Right atrium auricular region (tissue), 2 donors: Measurements from ENCODE around the gene SRSF2. TPM values are rescaled to one million over a fixed set of nuclear protein-coding genes. Genes with fewer than 3 reads are reported as not detected.
A peak's percentile ranks its signal among the peaks of the same experiment; 100 is the strongest.
"Not testable (repeated sequence)": the region's sequence is repeated elsewhere in the genome, so short reads cannot be mapped to it uniquely, and the experiment has no call there.

Experiments
- DNase-seq: peaks from one replicate; pipeline ENCODE4 v3.0.0-alpha.2; 2019; ENCODE audit warnings: low spot score
- H3K27ac ChIP-seq, 2 donors: fragments of 200-600 bp; sonication (generic); 1 replicate in 1 of 2; 2 replicates in 1 of 2; pipeline ENCODE4 v1.5.1; 2016 to 2019
- H3K27me3 ChIP-seq, 2 donors: fragments of 200-600 bp; sonication (generic); one replicate each; pipeline versions ENCODE4 v1.5.1 to v1.6.0; 2017 to 2019
- H3K36me3 ChIP-seq: fragments of 200-600 bp; sonication (generic); one replicate; pipeline ENCODE4 v1.5.1; 2016
- H3K4me1 ChIP-seq, 2 donors: fragments of 200-600 bp; sonication (generic); one replicate each; pipeline versions ENCODE4 v1.5.1 to v1.6.0; 2017 to 2019
- H3K4me3 ChIP-seq, 2 donors: fragments of 200-600 bp; sonication (generic); 1 replicate in 1 of 2; 2 replicates in 1 of 2; pipeline ENCODE4 v1.5.1; 2017 to 2019; ENCODE audit warnings: mild to moderate bottlenecking in 1 of 2, moderate library complexity in 1 of 2
- H3K9me3 ChIP-seq, 2 donors: fragments of 200-600 bp; sonication (generic); one replicate each; pipeline ENCODE4 v1.5.1; 2019
- CTCF ChIP-seq, 2 donors: fragments of 200-600 bp; sonication (generic); IDR thresholded peaks; one replicate each; pipeline ENCODE4 v1.5.1; 2019; ENCODE audit warnings: antibody characterized with exemption in 2 of 2
- total RNA-seq, 2 donors: library from RNA; depleted of rRNA; stranded (reverse); fragments of >200 nt; gene quantifications; one replicate each; pipeline ENCODE4 v1.1.0, GENCODE V29; 2016

The SRSF2 gene
- total RNA-seq, 2 donors from 2014 or later: 78.3 to 135 TPM

GRCh38 chr17:76752006-76752405 lies 14.9 kb upstream of the SRSF2 start:
- H3K27me3 ChIP-seq: no peaks in the 10 kb centered on the region
- DNase-seq: no peak
- no peak for TF ChIP-seq CTCF (IDR thresholded peaks at IDR 0.05)
- no peaks in the 10 kb centered on the region for H3K9me3 ChIP-seq
- no peak overlapping the region for H3K4me3 ChIP-seq
- peaks cover 0 to 17% of the 10 kb centered on the region in 2 donors for H3K4me1 ChIP-seq
- peaks cover 27% of the 10 kb centered on the region for H3K36me3 ChIP-seq
- H3K27ac ChIP-seq: peak overlapping the region in 1 of 2 donors; percentile 31

GRCh38 chr17:76751416-76751993 lies 14.4 kb upstream of the SRSF2 start:
- H3K36me3 ChIP-seq: peaks cover 26% of the 10 kb centered on the region
- H3K9me3 ChIP-seq: no peaks in the 10 kb centered on the region
- no peak for TF ChIP-seq CTCF (IDR thresholded peaks at IDR 0.05)
- H3K27me3 ChIP-seq: no peaks in the 10 kb centered on the region
- no peak overlapping the region for H3K4me3 ChIP-seq
- H3K4me1 ChIP-seq: peaks cover 0 to 18% of the 10 kb centered on the region in 2 donors
- no peak overlapping the region for H3K27ac ChIP-seq
- DNase-seq: no peak

- no peak for TF ChIP-seq CTCF (IDR thresholded peaks at IDR 0.05)
- Histone ChIP-seq H3K27me3 (no peaks in the 10 kb centered on the region), H3K4me3 (no peak overlapping the region), H3K36me3 (peaks cover 29% of the 10 kb centered on the region), H3K27ac (peak overlapping the region; percentile 62 to 78), H3K9me3 (no peaks in the 10 kb centered on the region), H3K4me1 (peaks cover 0 to 18% of the 10 kb centered on the region in 2 donors)
- no peak for DNase-seq
Measured at GRCh38 chr17:76748657-76749056, 11.5 kb upstream of the SRSF2 start.

- TF ChIP-seq CTCF (IDR thresholded peaks at IDR 0.05): no peak
- peaks cover 37% of the 10 kb centered on the region for H3K36me3 ChIP-seq
- no peaks in the 10 kb centered on the region for H3K27me3 ChIP-seq
- H3K9me3 ChIP-seq: no peaks in the 10 kb centered on the region
- no peak for DNase-seq
- peaks cover 0 to 18% of the 10 kb centered on the region in 2 donors for H3K4me1 ChIP-seq
- H3K27ac ChIP-seq: peak overlapping the region; percentile 62 to 78
- no peak overlapping the region for H3K4me3 ChIP-seq
Measured at GRCh38 chr17:76747716-76748363, 10.7 kb upstream of the SRSF2 start.

GRCh38 chr17:76745785-76746184 lies 8.7 kb upstream of the SRSF2 start:
- H3K9me3 ChIP-seq, DNase-seq, H3K27ac ChIP-seq, H3K27me3 ChIP-seq, H3K4me3 ChIP-seq: not testable (repeated sequence)
- peaks cover 50% of the 10 kb centered on the region for H3K36me3 ChIP-seq
- H3K4me1 ChIP-seq: peaks cover 0 to 22% of the 10 kb centered on the region in 2 donors

- Histone ChIP-seq H3K9me3 (no peaks in the 10 kb centered on the region), H3K36me3 (peaks cover 50% of the 10 kb centered on the region), H3K4me3 (no peak overlapping the region), H3K4me1 (peaks cover 0 to 24% of the 10 kb centered on the region in 2 donors), H3K27me3 (no peaks in the 10 kb centered on the region), H3K27ac (peak overlapping the region; percentile 51 to 71)
- DNase-seq: no peak
- TF ChIP-seq CTCF (IDR thresholded peaks at IDR 0.05): no peak
Measured at GRCh38 chr17:76744747-76745146, 7.6 kb upstream of the SRSF2 start.
